ENCODE data around the gene FA2H.

DNA sequence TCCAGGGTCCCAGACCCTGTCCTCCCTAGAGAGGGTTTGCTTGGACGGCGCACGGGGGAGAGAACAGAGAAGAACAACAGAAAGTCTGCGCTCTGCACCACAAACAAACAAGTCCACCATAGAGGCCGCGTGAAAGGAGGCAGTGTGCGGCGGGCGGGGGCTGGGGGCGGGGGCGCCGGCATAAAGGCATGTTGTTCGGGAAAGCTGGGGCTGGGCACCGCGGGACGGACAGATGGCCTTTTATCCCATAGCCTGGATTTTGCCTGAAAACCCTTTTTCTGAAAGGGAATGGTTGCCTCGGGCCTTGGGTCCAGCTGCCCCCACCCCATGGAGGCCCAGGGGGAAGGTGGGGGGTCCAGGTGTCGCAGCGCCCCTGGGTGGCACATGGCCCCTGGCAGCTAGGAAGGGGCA, 26.0 kb downstream of the FA2H start:
- TF ChIP-seq, protein P1, sequence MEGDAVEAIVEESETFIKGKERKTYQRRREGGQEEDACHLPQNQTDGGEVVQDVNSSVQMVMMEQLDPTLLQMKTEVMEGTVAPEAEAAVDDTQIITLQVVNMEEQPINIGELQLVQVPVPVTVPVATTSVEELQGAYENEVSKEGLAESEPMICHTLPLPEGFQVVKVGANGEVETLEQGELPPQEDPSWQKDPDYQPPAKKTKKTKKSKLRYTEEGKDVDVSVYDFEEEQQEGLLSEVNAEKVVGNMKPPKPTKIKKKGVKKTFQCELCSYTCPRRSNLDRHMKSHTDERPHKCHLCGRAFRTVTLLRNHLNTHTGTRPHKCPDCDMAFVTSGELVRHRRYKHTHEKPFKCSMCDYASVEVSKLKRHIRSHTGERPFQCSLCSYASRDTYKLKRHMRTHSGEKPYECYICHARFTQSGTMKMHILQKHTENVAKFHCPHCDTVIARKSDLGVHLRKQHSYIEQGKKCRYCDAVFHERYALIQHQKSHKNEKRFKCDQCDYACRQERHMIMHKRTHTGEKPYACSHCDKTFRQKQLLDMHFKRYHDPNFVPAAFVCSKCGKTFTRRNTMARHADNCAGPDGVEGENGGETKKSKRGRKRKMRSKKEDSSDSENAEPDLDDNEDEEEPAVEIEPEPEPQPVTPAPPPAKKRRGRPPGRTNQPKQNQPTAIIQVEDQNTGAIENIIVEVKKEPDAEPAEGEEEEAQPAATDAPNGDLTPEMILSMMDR (IDR thresholded peaks at IDR 0.05), result no peak
- TF ChIP-seq ZFX (IDR thresholded peaks at IDR 0.05; ENCODE audit: borderline replicate concordance), result no peak
